WERI-Rb-1 (cell line): Measurements from ENCODE around the gene SCIN.

Source experiments
- DNase-seq: peaks from one replicate; pipeline ENCODE4 v3.0.0-alpha.2; 2020
- H3K27ac ChIP-seq: fragments of 250-450 bp; sonication (Bioruptor Pico); 2 replicates; pipeline ENCODE4 v1.5.1; 2020; ENCODE audit warnings: mild to moderate bottlenecking, moderate library complexity
- H3K27me3 ChIP-seq: fragments of 250-450 bp; sonication (Bioruptor Pico); 2 replicates; pipeline ENCODE4 v1.5.1; 2021; ENCODE audit warnings: mild to moderate bottlenecking, low read depth, moderate library complexity; ENCODE audit not compliant: insufficient read depth, severe bottlenecking
- H3K36me3 ChIP-seq: fragments of 250-450 bp; sonication (Bioruptor Pico); 2 replicates; pipeline ENCODE4 v1.5.1; 2020; ENCODE audit warnings: mild to moderate bottlenecking, moderate library complexity
- H3K4me3 ChIP-seq: 2 replicates; pipeline ENCODE4 v1.5.1; 2011; ENCODE audit warnings: low read depth, mild to moderate bottlenecking, control low read depth, low read length
- H3K9me3 ChIP-seq: fragments of 250-450 bp; sonication (Bioruptor Pico); 2 replicates; pipeline ENCODE4 v1.5.1; 2021; ENCODE audit warnings: mild to moderate bottlenecking, moderate library complexity; ENCODE audit not compliant: severe bottlenecking
- TF ChIP-seq, protein P1 (sequence below): IDR thresholded peaks from 2 replicates; pipeline ENCODE4 v1.5.1; 2011; ENCODE audit warnings: low read depth, mild to moderate bottlenecking, control low read depth, inconsistent platforms, low read length

SCIN gene

DNA sequence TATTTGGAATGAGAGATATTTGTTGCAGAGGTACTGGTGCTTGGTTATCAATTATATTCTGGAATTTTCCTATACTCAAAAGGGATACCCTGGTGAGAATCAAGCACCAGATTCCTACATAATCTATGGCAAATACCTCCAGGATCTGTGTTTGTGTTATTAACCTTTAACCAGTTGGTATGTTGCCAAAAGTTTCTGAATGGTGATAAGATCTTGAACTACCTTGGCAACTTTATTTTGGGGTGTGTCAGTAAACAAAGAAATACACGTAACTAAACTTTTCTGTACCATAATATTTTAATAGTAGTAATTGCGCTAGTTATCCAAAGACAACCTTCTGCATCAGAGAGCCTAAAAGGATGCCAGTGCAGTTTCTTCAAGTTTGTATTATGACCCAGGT is 13.4 kb downstream of the SCIN start:
- Histone ChIP-seq H3K27ac (no peak overlapping the region), H3K27me3 (no peaks in the 10 kb centered on the region), H3K36me3 (no peaks in the 10 kb centered on the region), H3K4me3 (no peak overlapping the region), H3K9me3 (no peaks in the 10 kb centered on the region)
- DNase-seq, result no peak
- TF ChIP-seq, protein P1, sequence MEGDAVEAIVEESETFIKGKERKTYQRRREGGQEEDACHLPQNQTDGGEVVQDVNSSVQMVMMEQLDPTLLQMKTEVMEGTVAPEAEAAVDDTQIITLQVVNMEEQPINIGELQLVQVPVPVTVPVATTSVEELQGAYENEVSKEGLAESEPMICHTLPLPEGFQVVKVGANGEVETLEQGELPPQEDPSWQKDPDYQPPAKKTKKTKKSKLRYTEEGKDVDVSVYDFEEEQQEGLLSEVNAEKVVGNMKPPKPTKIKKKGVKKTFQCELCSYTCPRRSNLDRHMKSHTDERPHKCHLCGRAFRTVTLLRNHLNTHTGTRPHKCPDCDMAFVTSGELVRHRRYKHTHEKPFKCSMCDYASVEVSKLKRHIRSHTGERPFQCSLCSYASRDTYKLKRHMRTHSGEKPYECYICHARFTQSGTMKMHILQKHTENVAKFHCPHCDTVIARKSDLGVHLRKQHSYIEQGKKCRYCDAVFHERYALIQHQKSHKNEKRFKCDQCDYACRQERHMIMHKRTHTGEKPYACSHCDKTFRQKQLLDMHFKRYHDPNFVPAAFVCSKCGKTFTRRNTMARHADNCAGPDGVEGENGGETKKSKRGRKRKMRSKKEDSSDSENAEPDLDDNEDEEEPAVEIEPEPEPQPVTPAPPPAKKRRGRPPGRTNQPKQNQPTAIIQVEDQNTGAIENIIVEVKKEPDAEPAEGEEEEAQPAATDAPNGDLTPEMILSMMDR, result no peak

DNA sequence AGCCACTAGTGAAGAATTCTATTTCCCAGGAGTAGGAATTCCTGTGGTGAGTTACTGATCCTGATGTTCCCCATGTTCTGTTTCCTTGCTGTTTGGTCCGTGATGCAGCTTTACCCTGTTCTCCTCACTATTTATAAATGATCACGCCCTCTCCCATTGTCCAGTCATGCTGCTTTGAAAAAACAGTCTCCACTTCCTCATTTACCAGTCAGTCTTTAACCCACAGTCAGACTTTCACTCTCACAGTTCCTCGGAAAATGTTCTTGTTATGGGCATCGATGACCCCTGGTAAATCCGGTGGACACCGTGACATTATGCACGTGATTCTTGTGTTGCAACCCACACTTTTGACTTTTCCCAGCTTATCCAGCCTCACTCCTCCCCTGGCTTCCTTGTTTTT is 14.4 kb downstream of the SCIN start:
- DNase-seq, result no peak
- Histone ChIP-seq H3K4me3 (no peak overlapping the region), H3K27me3 (no peaks in the 10 kb centered on the region), H3K9me3 (no peaks in the 10 kb centered on the region), H3K36me3 (no peaks in the 10 kb centered on the region), H3K27ac (no peak overlapping the region)
- TF ChIP-seq, protein P1, result no peak

DNA sequence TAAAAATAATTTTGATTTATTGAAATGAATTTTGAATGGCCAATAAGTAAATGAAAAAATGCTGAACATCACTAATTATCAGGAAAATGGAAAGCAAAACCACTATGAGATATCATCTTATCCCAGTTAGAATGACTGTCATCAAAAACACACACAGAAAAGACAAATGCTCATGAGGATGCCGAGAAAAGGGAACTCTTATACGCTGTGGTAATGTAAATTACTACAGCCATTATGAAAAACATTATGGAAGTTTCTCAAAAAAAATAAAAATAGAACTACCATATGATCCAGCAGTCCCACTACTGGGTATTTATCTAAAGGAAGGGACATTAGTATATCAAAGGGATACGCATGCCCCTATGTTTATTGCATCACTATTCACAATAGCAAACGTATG is 15.8 kb downstream of the SCIN start:
- Histone ChIP-seq H3K27ac (no peak overlapping the region), H3K9me3 (no peaks in the 10 kb centered on the region), H3K4me3 (no peak overlapping the region), H3K27me3 (no peaks in the 10 kb centered on the region), H3K36me3 (no peaks in the 10 kb centered on the region)
- TF ChIP-seq, protein P1, result no peak
- DNase-seq, result no peak

DNA sequence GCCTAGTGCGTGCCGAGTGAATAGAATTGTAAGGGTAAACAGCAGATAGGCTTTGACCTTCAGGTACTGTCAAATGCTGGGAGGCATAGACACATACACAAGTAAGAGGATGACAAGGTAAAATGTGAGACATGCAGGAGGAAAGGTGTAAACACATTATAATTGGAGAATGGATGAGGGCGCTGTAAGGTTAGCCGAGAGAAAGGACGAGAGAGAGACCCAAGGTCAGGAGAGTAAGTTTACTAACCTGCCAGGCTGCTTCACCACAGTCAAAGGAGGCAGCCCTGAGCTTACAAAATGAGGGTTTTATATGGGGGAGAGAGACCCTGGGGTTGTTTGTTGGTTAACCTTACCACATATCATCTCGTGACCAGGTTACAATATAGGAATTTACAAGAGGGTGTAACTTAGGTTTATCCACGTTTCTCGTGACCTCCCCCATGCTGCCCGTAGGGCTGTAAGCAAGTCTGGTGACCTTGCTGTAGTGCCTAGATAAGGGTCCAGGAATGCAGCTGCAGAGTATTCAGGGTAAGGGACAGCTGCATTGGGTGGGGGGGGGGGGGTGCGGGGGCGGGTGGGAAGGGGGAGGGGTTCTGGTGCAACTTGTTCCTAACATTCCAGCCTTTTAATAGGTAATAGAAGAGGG is 17.9 kb downstream of the SCIN start:
- H3K4me3 ChIP-seq, result no peak overlapping the region
- no peak overlapping the region for H3K27ac ChIP-seq
- no peak for DNase-seq
- no peaks in the 10 kb centered on the region for H3K27me3 ChIP-seq
- no peaks in the 10 kb centered on the region for H3K9me3 ChIP-seq
- TF ChIP-seq, protein P1, result no peak
- H3K36me3 ChIP-seq, result no peaks in the 10 kb centered on the region

DNA sequence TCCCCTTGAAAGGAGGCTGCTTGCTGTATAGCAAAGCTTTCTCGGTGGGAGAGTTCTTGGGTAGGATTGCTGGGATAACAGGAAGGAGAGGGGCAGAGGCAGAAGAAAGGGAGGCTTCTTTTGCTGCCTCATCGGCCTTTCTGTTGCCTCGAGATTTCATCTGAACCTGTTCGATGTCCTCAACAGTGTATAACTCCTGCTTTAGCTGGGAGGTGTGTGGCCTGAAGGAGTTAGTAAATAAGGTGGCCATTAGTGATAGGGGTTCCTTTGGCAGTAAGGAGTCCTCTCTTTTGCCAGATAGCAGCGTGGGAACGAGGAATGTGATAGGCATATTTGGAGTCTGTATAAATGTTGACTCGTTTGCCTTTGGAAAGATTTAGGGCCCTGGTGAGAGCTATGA is 20.0 kb downstream of the SCIN start:
- H3K27me3 ChIP-seq, result no peaks in the 10 kb centered on the region
- H3K36me3 ChIP-seq, result no peaks in the 10 kb centered on the region
- H3K9me3 ChIP-seq, result no peaks in the 10 kb centered on the region
- no peak overlapping the region for H3K4me3 ChIP-seq
- DNase-seq, result no peak
- TF ChIP-seq, protein P1, result no peak
- no peak overlapping the region for H3K27ac ChIP-seq
